ENCODE data around the gene PLA2G3. TPM values are rescaled to one million over a fixed set of nuclear protein-coding genes. Genes with fewer than 3 reads are reported as not detected.

PLA2G3 gene
- total RNA-seq, 1 experiment from 2014 or later = 8.2 TPM

GRCh38 chr22:31085493-31085824 is 54.8 kb downstream of the PLA2G3 start:
- H3K23ac ChIP-seq (ENCODE audit: insufficient read length, low read depth, low read length) = no peak overlapping the region
- no CpG with 5 or more reads among the region's 13 CpGs for WGBS (ENCODE audit: extremely low coverage, insufficient read length, low lambda C conversion rate)
- DNase-seq = no peak
- Mint-ChIP-seq H3K4me3 (peak overlapping the region; percentile 72 to 80), H3K4me1 (peaks cover 30 to 39% of the 10 kb centered on the region in 2 experiments), H3K36me3 (ENCODE audit: insufficient read depth in 1 of 3, low read depth in 3 of 3) (peaks cover 0 to 2% (median 2%) of the 10 kb centered on the region in 3 experiments; a peak in 4 of 7 replicates), H3K27me3 (ENCODE audit: low read depth) (peaks cover 5% of the 10 kb centered on the region), H3K9me3 (no peaks in the 10 kb centered on the region), H3K27ac (peak overlapping the region in 1 of 3 experiments; percentile 82; a peak in 2 of 7 replicates)
- no peaks in the 10 kb centered on the region for H4K20me1 ChIP-seq (ENCODE audit: control insufficient read depth, insufficient read depth, insufficient read length)
- H2BK20ac ChIP-seq (ENCODE audit: low read depth, low read length, poor library complexity, severe bottlenecking) = no peak overlapping the region
- no peaks in the 10 kb centered on the region for H3K9me3 ChIP-seq (ENCODE audit: control insufficient read depth, low read depth, low read length)
- no peak overlapping the region for H2AFZ ChIP-seq (ENCODE audit: low read length)
- H2BK12ac ChIP-seq (ENCODE audit: insufficient read length, low read depth, low read length) = no peak overlapping the region
- H4K8ac ChIP-seq (replicated peaks; ENCODE audit: insufficient read length, low read depth, low read length) = no peak overlapping the region
- H4K5ac ChIP-seq (ENCODE audit: insufficient read length, low read depth, low read length) = peak overlapping the region; percentile 39
- H3K9ac ChIP-seq (ENCODE audit: extremely low read depth, insufficient read length, low read length) = no peak overlapping the region
- peaks cover 10% of the 10 kb centered on the region for H3K23me2 ChIP-seq (ENCODE audit: insufficient read length, low read depth, low read length, poor library complexity, severe bottlenecking)
- no peak overlapping the region for H3K56ac ChIP-seq (ENCODE audit: insufficient read length, low read depth, low read length)
- H3T11ph ChIP-seq (ENCODE audit: low read length) = no peak overlapping the region
- no peak overlapping the region for H3K4ac ChIP-seq (ENCODE audit: low read depth, low read length)
- no peak overlapping the region for H2BK15ac ChIP-seq (ENCODE audit: low read depth, low read length)
- no peak overlapping the region for H2BK120ac ChIP-seq (ENCODE audit: low read depth, low read length, poor library complexity, severe bottlenecking)
- no peaks in the 10 kb centered on the region for H3K79me1 ChIP-seq (ENCODE audit: insufficient read depth, low read depth, low read length, poor library complexity, severe bottlenecking)
- peak overlapping the region; percentile 90 for H3K4me2 ChIP-seq (ENCODE audit: insufficient read depth, insufficient read length, low read length)
- H3K27ac ChIP-seq (ENCODE audit: insufficient read length, low read depth, low read length) = no peak overlapping the region
- H2BK5ac ChIP-seq (ENCODE audit: insufficient read length, low read length) = no peak overlapping the region
- no peaks in the 10 kb centered on the region for H3K4me1 ChIP-seq (ENCODE audit: insufficient read depth, low read length)
- peak overlapping the region; percentile 46 for H3K18ac ChIP-seq (ENCODE audit: insufficient read length, low read depth, low read length)
- H2AK5ac ChIP-seq (ENCODE audit: insufficient read length, low read length) = no peak overlapping the region
- TF ChIP-seq, protein P1, sequence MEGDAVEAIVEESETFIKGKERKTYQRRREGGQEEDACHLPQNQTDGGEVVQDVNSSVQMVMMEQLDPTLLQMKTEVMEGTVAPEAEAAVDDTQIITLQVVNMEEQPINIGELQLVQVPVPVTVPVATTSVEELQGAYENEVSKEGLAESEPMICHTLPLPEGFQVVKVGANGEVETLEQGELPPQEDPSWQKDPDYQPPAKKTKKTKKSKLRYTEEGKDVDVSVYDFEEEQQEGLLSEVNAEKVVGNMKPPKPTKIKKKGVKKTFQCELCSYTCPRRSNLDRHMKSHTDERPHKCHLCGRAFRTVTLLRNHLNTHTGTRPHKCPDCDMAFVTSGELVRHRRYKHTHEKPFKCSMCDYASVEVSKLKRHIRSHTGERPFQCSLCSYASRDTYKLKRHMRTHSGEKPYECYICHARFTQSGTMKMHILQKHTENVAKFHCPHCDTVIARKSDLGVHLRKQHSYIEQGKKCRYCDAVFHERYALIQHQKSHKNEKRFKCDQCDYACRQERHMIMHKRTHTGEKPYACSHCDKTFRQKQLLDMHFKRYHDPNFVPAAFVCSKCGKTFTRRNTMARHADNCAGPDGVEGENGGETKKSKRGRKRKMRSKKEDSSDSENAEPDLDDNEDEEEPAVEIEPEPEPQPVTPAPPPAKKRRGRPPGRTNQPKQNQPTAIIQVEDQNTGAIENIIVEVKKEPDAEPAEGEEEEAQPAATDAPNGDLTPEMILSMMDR (conservative IDR thresholded peaks at IDR 0.05) = no peak; the same call in 2 of the 3 replicates
- no peaks in the 10 kb centered on the region; the same call in 1 of the 2 replicates for H3K79me2 ChIP-seq (ENCODE audit: insufficient read depth, low read length)
- no peak overlapping the region for H4K91ac ChIP-seq (ENCODE audit: insufficient read length, low read depth, low read length)
- H3K14ac ChIP-seq (ENCODE audit: insufficient read depth, low read length) = peak overlapping the region; percentile 55
- H3K27me3 ChIP-seq (ENCODE audit: insufficient read depth, low read length) = no peaks in the 10 kb centered on the region
